Upper lobe of right lung (tissue), 1 donor: ENCODE measurements around the gene OBSL1. TPM values are rescaled to one million over a fixed set of nuclear protein-coding genes. Genes with fewer than 3 reads are reported as not detected.

ENCODE experiments used
- ATAC-seq: fragments of 200-7000 bp; cut with Tn5 transposase; one replicate; pipeline ENCODE4 v1.9.1; 2020; ENCODE audit warnings: mild to moderate bottlenecking, moderate library complexity
- DNase-seq: peaks from one replicate; pipeline ENCODE4 v3.0.0-alpha.2; 2020
- H3K27ac ChIP-seq: fragments of 200-600 bp; one replicate; pipeline ENCODE4 v1.8.0; 2022
- H3K27me3 ChIP-seq: fragments of 200-600 bp; one replicate; pipeline ENCODE4 v1.8.0; 2022; ENCODE audit warnings: mild to moderate bottlenecking
- H3K36me3 ChIP-seq: fragments of 200-600 bp; one replicate; pipeline ENCODE4 v1.8.0; 2022
- H3K4me1 ChIP-seq: fragments of 200-600 bp; one replicate; pipeline ENCODE4 v1.8.0; 2022
- H3K4me3 ChIP-seq: fragments of 200-600 bp; one replicate; pipeline ENCODE4 v1.8.0; 2022; ENCODE audit warnings: mild to moderate bottlenecking
- H3K9me3 ChIP-seq: fragments of 200-600 bp; one replicate; pipeline ENCODE4 v1.8.0; 2022
- CTCF ChIP-seq: fragments of 200-600 bp; IDR thresholded peaks from one replicate; pipeline ENCODE4 v1.8.0; 2022; ENCODE audit warnings: antibody characterized with exemption
- intact Hi-C: fragments of 100-400 bp; cut with DNase I; formaldehyde crosslinking; loops from one replicate; pipeline ENCODE4 v1.11.0; 2022
- total RNA-seq: library from RNA; stranded (reverse); fragmentation: NEBNext Ultra II Directional; extraction: Animal tissue kit (Norgen Biotek cat#: 25700); gene quantifications from one replicate; pipeline ENCODE4 v1.2.1, GENCODE V29; 2021
- donor health status: DM: no; HTN: yes; CAD: no; lungs with severe emphysema.

The OBSL1 gene
- total RNA-seq, 1 donor from 2014 or later, result 72.8 TPM

- intact Hi-C loops, result no loop called here
- TF ChIP-seq CTCF, result no peak
- no peaks in the 10 kb centered on the region for H3K9me3 ChIP-seq
Measured at GRCh38 chr2:219543596-219544358, 27.6 kb downstream of the OBSL1 start, which contains the start of the genes CHPF and TMEM198. Gene CHPF, minus strand, starts transcription at chr2:219543809. Its CDS starts 271 bp downstream, at chr2:219543538. Gene TMEM198, plus strand, starts transcription at chr2:219544028. Its CDS starts 700 bp downstream, at chr2:219544728.

GRCh38 chr2:219542931-219543595 lies 28.3 kb downstream of the OBSL1 start:
- Histone ChIP-seq H3K27ac (peak overlapping the region; percentile 85), H3K9me3 (no peaks in the 10 kb centered on the region), H3K36me3 (peaks cover 22% of the 10 kb centered on the region), H3K4me1 (peaks cover 24% of the 10 kb centered on the region), H3K27me3 (no peaks in the 10 kb centered on the region), H3K4me3 (peak overlapping the region; percentile 70)
- intact Hi-C loops, result no loop called here
- ATAC-seq (peak; percentile 38), DNase-seq (peak; percentile 77)
- no peak for TF ChIP-seq CTCF

More at GRCh38 chr2:219543596-219544358, 27.6 kb downstream of the OBSL1 start, which contains the start of the genes CHPF and TMEM198:
- H3K4me1 ChIP-seq, result peaks cover 24% of the 10 kb centered on the region
- ATAC-seq (peak; percentile 90), DNase-seq (peak; percentile 98)
- H3K4me3 ChIP-seq, result peak within 1 kb of the TSS; percentile 70
- H3K36me3 ChIP-seq, result peaks cover 22% of the 10 kb centered on the region
- H3K27me3 ChIP-seq, result no peaks in the 10 kb centered on the region
- H3K27ac ChIP-seq, result peak within 1 kb of the TSS; percentile 85

- Histone ChIP-seq H3K36me3 (peaks cover 22% of the 10 kb centered on the region), H3K4me1 (peaks cover 24% of the 10 kb centered on the region), H3K27ac (peak overlapping the region; percentile 11), H3K27me3 (no peaks in the 10 kb centered on the region), H3K9me3 (no peaks in the 10 kb centered on the region), H3K4me3 (peak overlapping the region; percentile 70)
- peak; percentile 86 for TF ChIP-seq CTCF
- intact Hi-C loops, result no loop called here
- ATAC-seq (peak; percentile 66), DNase-seq (peak; percentile 94)
Measured at GRCh38 chr2:219541611-219542180, 29.6 kb downstream of the OBSL1 start.

GRCh38 chr2:219540784-219541504 lies 30.4 kb downstream of the OBSL1 start:
- no peak for TF ChIP-seq CTCF
- no peak overlapping the region for H3K4me3 ChIP-seq
- no peaks in the 10 kb centered on the region for H3K27me3 ChIP-seq
- peaks cover 22% of the 10 kb centered on the region for H3K36me3 ChIP-seq
- no peak for ATAC-seq
- intact Hi-C loops, result no loop called here
- no peaks in the 10 kb centered on the region for H3K9me3 ChIP-seq
- H3K4me1 ChIP-seq, result peaks cover 24% of the 10 kb centered on the region
- H3K27ac ChIP-seq, result no peak overlapping the region
- no peak for DNase-seq

- H3K4me3 ChIP-seq, result no peak overlapping the region
- ATAC-seq, result no peak
- H3K9me3 ChIP-seq, result no peaks in the 10 kb centered on the region
- intact Hi-C loops, result no loop called here
- DNase-seq, result no peak
- TF ChIP-seq CTCF, result no peak
- H3K36me3 ChIP-seq, result peaks cover 22% of the 10 kb centered on the region
- H3K27me3 ChIP-seq, result no peaks in the 10 kb centered on the region
- no peak overlapping the region for H3K27ac ChIP-seq
- H3K4me1 ChIP-seq, result peaks cover 24% of the 10 kb centered on the region
Measured at GRCh38 chr2:219539926-219540678, 31.2 kb downstream of the OBSL1 start.
